Liver (tissue), 3 donors: Measurements from ENCODE around the gene LGALSL.

ENCODE experiments used
- ATF3 ChIP-seq: IDR thresholded peaks from 2 replicates; pipeline ENCODE4 v1.6.1; 2016; ENCODE audit warnings: antibody characterized with exemption
- CTCF ChIP-seq: fragments of 150-350 bp; IDR thresholded peaks from 2 replicates; pipeline ENCODE4 v1.5.1; 2017; ENCODE audit warnings: improper control_type of control experiment, low read depth, low read length; ENCODE audit not compliant: missing input control
- FOXA1 ChIP-seq: IDR thresholded peaks from 2 replicates; pipeline ENCODE4 v1.6.1; 2016; ENCODE audit warnings: antibody characterized with exemption
- RAD21 ChIP-seq, 2 donors: IDR thresholded peaks; 2 replicates each; pipeline ENCODE4 v1.6.1; 2016; ENCODE audit warnings: antibody characterized with exemption in 2 of 2, mild to moderate bottlenecking in 2 of 2
- TAF1 ChIP-seq: conservative IDR thresholded peaks from 2 replicates; pipeline ENCODE4 v1.6.1; 2016; ENCODE audit warnings: antibody characterized with exemption, mild to moderate bottlenecking
- ZBTB33 ChIP-seq: IDR thresholded peaks from 2 replicates; pipeline ENCODE4 v1.6.1; 2016; ENCODE audit warnings: antibody characterized with exemption
- TF ChIP-seq, protein P1 (sequence below): IDR thresholded peaks from 2 replicates; pipeline ENCODE4 v1.6.1; 2016; ENCODE audit warnings: antibody characterized with exemption, mild to moderate bottlenecking
- donor health status: healthy.
- donor health status: healthy.

- TF ChIP-seq CTCF: no peak
- TF ChIP-seq, protein P1, sequence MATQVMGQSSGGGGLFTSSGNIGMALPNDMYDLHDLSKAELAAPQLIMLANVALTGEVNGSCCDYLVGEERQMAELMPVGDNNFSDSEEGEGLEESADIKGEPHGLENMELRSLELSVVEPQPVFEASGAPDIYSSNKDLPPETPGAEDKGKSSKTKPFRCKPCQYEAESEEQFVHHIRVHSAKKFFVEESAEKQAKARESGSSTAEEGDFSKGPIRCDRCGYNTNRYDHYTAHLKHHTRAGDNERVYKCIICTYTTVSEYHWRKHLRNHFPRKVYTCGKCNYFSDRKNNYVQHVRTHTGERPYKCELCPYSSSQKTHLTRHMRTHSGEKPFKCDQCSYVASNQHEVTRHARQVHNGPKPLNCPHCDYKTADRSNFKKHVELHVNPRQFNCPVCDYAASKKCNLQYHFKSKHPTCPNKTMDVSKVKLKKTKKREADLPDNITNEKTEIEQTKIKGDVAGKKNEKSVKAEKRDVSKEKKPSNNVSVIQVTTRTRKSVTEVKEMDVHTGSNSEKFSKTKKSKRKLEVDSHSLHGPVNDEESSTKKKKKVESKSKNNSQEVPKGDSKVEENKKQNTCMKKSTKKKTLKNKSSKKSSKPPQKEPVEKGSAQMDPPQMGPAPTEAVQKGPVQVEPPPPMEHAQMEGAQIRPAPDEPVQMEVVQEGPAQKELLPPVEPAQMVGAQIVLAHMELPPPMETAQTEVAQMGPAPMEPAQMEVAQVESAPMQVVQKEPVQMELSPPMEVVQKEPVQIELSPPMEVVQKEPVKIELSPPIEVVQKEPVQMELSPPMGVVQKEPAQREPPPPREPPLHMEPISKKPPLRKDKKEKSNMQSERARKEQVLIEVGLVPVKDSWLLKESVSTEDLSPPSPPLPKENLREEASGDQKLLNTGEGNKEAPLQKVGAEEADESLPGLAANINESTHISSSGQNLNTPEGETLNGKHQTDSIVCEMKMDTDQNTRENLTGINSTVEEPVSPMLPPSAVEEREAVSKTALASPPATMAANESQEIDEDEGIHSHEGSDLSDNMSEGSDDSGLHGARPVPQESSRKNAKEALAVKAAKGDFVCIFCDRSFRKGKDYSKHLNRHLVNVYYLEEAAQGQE: no peak
- no peak for TF ChIP-seq ZBTB33
- no peak for TF ChIP-seq RAD21 (IDR thresholded peaks at IDR 0.05)
- TF ChIP-seq FOXA1: no peak
- no peak for TF ChIP-seq TAF1
- no peak for TF ChIP-seq ATF3
Observed at GRCh38 chr2:64504774-64505720, 51.1 kb downstream of the LGALSL start.
